ENCODE results near the gene CCK.
"Not testable (repeated sequence)": the region's sequence is repeated elsewhere in the genome, so short reads cannot be mapped to it uniquely, and the experiment has no call there.

CCK gene, protein sequence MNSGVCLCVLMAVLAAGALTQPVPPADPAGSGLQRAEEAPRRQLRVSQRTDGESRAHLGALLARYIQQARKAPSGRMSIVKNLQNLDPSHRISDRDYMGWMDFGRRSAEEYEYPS

DNA sequence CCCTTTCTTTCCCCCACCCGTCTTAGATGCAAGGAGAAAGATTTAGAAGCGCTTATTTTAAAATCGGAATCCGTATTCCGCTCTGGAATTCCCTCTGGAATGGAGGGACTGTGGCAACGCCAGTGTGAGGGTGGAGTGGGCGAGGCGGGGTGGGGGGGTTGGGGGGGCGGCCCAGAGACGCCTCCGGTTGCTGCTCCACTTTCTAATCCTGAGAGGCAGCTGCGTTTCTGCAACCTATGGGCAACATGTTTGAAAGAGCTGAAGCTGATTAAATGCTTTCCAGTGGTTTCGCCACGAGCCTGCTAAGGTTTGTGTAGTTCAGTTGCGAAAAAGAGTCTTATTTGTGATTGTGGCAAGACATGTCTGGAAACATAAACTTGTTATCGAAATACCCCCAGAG is at the start of gene CCK:
TSS of gene CCK (minus strand) at position 101 of the 400 bp plus-strand sequence. CDS start 2,555 bp downstream, outside the sequence.
- no peak for FAIRE-seq
- no peak for DNase-seq (ENCODE audit: low spot score)

DNA sequence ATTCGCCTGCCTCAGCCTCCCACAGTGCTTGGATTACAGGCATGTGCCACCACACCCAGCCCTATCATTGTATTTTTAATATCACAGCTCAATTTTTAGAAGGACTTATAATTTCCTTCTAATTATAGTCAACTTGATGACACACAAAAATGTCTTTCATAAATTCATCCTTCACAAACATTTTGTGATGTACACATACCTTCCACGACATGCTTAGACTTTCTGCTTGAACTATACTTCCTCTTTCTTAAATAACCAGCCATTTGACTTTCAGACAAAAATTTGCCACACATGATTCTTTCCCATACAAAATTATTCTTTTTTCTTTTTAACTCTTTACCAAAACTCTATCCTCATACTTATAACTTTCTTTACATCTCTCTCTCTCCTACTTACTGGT is 48.4 kb upstream of the CCK start:
- FAIRE-seq = no peak
- DNase-seq (ENCODE audit: low spot score) = no peak

DNA sequence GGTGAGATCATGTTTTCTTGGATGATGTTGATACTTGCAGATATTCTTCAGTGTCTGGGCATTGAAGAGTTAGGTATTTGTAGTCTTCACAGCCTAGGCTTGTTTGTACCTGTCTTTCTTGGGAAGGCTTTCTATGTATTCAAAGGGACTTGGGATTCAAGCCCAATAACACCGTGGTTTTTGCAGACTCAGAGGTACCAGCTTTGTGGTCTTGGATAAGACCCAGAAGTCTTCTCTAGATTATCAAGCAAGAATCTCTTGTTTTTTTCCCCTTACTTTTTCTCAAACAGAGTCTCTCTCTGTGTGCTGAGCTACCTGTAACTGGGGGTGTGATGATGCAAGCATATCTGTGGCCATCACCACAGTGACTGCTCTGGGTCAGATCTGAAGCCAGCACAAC is 42.7 kb upstream of the CCK start:
- DNase-seq (ENCODE audit: low spot score) (no peak), FAIRE-seq (no peak)

DNA sequence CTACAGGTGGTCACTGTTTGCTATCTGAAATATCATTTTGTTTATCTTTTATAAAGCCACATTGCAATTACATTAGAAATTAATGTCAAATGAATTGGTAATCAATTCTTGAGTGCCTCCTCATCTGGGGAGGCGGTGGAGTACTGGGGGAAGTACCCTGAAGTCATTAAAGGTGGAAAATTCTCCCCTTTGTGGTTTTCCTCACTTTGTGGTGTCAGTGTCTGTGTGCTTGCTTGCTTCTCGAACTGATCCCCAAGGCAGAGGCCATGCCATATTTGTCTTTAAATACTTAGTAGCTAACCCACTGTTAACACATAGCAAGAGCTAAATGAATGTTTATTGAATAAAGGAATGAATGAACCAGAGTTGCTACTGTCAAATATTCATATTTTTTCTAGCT is 40.5 kb upstream of the CCK start:
- no peak for DNase-seq (ENCODE audit: low spot score)
- no peak for FAIRE-seq

DNA sequence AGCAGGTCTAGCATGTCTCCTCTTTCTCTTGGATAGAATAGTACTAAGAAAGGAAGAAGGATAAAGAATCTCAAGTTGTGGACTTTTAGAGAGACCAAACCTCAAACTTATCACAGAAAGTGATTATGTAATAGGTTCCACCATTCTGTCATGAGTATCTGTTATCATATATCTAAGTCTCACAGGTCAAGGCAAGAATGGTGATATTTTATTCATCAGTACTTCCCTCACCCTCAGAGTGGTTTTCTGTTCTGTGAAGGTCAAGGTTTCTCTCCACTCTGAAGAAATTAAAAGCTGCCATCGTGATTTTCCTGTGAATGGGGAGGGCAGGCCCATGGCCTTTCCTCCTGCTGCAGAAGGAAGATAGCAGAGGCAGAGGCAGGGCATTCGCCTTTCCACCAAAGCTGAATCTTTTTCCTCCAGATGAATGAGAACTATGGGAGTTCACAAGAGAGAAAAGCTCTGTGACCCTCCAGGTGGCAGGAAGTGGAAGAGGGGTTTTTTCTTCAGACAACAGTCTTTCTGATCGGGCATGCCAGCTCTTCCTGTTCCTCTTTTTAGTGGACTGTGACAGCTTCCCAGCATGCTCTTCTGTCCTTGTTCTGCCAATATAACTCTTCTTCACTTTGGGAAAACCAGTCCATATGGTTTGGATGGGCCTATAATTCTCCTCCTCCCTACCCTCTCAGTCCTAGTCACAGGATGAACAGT is 37.1 kb upstream of the CCK start:
- FAIRE-seq (no peak), DNase-seq (ENCODE audit: low spot score) (no peak)

DNA sequence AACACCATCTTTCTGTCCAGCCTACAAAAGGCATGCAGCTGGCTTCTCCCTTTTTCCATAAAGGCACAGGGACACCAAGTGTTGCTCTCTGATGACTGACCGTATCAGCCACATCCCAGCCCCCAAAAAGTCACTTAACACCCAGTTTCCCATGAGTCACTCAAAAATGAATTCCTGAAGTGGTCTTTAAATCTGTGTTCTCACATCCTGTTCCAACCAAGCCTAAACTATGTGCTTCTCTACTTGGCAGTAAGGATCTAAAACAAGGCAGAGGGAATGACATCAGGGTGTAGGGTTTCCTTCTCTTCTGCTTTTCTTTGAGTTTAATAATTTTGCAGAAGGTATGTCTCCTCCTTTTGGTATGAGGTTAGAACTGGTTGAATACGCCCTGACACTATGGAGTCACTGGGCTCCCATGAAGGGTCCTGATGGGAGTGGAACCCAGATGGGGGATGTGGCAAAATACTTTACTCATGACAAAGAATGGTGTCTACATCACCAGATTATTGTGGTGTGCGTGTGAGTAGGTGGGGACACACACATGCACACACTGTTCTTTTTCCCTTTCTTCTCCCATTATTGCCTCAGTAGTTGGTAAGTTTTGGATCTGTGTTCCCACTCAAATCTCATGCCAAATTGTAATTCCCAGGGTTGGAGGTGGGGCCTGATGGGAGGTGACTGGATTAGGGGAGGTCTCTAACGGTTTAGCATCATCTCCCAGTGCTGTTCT is 35.6 kb upstream of the CCK start:
- DNase-seq (ENCODE audit: low spot score) (no peak), FAIRE-seq (no peak)

DNA sequence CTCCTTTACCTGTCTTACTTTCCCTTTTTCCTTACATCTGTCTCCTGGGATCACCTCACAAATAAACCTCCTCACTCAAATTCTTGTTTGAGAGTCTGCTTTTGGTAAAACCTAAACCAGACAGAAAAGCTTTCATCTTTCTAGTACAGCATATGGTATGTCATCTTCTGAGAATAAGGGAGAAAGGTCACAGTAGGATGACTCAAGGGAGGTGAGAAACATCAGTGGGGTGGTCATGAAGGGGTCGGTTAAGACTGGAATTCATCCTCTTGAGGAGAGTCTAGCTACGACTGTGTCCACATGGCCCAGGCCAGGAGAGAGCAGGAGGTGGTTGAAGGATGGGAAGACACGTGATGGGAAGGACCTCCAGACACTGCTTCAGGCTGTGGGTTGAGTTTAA is 34.8 kb upstream of the CCK start:
- no peak for FAIRE-seq
- no peak for DNase-seq (ENCODE audit: low spot score)

DNA sequence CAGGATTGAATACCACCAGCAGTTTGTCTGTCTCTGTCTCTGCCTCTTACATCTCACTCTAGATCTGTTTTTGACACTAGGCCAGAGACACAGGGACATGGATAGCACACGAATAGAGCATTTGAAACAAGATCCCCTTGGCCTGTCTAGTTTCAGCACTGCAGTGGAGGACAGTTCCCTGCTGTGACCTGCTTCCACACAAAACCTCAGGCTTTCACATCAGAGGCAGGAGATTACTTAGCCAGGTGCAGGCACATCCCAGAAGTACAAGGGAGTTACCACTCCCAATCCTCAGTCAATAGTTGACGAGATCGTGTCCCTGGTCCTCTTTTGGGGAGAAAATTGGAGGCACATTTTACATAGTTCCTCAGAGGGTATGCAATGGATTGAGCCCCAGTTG is 34.0 kb upstream of the CCK start:
- FAIRE-seq = peak; percentile 55
- peak; percentile 71 for DNase-seq (ENCODE audit: low spot score)

DNA sequence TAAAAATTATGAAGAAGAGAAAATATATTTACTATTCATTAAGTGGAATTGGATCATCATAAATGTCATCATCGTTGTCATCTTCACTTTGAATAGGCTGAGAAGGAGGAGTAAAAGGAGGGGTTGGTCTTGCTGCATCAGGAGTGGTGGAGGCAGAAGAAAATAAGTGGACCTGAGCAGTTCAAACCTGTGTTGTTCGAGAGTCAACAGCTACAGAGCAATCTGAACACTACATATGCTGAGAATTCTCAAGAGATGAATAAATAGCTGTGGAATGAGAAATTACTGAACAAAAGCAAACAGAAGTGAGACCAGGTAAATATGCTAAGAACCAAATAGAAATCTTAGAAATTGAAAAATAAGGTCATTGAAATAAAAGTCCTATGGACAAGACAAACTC is 32.3 kb upstream of the CCK start:
- DNase-seq (ENCODE audit: low spot score) (no peak), FAIRE-seq (no peak)

DNA sequence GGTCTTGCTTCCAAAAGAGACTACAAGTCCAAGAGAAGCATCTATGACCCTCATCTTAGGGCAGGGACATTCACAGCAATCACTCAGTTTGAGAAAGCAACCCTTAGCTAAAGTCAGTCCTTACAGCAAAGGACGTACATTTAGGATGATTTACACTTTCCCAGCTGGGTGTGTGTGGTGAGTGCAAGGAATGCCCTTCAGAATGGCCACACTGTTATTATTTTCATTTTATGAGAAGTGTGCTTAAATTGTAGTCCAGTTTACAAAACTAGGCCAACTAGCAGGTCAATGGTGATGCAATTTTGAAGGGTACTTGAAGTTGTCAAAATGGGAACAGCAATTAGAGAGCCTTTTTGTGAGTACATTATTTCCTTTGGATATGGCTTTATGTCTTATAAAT is 26.0 kb upstream of the CCK start:
- DNase-seq (ENCODE audit: low spot score) (no peak), FAIRE-seq (no peak)

DNA sequence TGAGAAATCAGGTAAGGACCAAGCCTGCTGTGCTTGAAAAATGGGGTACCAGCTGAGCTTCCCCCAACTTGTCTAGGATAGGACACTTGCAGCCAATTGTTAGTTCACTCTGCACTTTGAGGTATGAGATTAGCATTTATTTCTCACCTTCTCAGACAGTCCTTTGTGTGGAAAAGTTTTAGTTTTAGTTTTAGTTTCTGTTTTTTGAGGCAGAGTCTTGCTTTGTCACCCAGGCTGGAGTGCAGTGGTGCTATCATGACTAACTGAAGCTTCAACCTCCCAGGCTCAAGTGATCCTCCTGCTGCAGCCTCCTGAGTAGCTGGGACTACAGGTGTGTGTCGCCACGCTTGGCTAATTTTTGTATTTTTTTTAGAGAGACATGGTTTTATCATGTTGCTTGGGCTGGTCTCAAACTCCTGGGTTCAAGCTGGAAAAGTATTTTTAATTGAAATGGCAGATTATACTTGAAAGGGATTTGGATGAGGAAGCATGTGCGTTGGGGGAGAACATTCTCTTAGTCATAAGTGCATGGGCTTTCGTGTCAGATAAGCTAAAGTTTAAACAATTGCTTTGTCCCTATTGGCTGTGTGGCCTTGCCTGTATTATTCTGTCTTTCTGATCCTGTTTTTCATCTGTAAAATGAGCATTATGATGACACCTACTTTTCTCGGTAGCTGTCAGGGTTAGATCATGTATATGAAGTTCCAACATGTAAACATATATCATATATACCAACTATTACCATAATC is 25.2 kb upstream of the CCK start:
- FAIRE-seq (no peak), DNase-seq (ENCODE audit: low spot score) (no peak)

DNA sequence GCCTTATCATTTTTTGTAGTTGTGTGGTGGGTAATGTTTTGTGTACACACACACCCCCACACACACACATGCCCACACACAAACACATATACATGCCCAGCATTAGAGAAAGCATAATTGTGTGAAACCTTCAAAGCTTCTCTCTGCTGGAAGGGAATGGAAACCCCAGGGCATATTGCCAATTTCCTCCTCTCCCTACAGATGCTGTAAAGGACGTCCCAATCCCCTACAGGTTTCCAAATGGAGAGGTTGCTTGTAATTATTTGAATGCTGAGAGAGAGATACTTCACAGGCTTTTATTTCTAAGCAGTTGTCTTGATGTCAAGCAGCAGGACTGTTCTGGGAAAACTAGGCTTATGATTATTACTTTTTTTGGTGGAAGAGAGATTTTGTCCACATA is 23.0 kb upstream of the CCK start:
- FAIRE-seq (no peak), DNase-seq (ENCODE audit: low spot score) (no peak)

DNA sequence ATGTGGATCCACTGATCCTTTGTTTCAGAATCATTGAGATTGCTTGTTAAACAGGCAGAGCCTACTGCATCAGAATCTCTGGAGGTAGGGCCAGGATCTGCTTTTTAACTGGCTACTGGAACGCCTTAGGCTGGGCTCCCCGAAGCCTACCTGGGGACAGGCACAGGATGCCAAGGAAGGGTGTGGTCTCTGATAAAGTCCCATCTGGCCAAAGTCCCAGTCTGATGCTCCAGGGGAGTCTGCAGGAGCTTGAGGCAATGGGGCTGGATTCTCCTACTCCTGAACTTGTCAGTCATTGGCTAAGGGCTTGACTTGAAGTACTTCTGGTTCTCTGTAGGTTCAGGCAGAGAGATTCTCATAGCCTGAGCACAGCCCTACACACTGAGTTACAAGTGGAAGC is 22.4 kb upstream of the CCK start:
- FAIRE-seq (no peak), DNase-seq (ENCODE audit: low spot score) (no peak)

DNA sequence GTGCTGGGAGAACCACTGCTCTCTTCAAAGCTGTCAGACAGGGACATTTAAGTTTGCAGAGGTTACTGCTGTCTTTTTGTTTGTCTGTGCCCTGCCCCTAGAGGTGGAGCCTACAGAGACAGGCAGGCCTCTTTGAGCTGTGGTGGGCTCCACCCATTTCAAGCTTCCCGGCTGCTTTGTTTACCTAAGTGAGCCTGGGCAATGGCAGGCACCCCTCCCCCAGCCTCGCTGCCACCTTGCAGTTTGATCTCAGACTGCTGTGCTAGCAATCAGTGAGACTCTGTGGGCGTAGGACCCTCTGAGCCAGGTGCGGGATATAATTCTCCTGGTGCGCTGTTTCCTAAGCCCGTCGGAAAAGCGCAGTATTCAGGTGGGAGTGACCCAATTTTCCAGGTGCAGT is 21.4 kb upstream of the CCK start:
- FAIRE-seq; DNase-seq (ENCODE audit: low spot score): not testable (repeated sequence)

DNA sequence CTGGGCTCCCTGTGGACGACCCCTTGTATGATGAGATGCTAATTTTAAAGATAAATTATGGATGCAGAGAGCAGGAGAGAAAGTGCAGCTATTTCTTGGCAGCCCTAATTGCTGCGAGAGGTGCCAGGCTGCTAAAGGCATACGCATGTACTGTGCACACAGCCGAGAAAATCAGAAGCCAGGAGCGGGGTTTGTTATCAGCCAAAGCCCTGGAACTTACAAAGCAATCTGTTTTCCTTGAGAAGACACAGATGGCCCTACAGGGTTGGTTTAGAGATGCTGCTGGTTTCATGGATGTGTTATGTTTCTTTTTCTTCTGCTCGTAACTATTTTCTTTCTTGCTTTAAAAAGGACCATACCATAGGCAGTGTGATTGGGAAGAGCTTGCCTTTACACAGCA is 11.7 kb upstream of the CCK start:
- no peak for FAIRE-seq

DNA sequence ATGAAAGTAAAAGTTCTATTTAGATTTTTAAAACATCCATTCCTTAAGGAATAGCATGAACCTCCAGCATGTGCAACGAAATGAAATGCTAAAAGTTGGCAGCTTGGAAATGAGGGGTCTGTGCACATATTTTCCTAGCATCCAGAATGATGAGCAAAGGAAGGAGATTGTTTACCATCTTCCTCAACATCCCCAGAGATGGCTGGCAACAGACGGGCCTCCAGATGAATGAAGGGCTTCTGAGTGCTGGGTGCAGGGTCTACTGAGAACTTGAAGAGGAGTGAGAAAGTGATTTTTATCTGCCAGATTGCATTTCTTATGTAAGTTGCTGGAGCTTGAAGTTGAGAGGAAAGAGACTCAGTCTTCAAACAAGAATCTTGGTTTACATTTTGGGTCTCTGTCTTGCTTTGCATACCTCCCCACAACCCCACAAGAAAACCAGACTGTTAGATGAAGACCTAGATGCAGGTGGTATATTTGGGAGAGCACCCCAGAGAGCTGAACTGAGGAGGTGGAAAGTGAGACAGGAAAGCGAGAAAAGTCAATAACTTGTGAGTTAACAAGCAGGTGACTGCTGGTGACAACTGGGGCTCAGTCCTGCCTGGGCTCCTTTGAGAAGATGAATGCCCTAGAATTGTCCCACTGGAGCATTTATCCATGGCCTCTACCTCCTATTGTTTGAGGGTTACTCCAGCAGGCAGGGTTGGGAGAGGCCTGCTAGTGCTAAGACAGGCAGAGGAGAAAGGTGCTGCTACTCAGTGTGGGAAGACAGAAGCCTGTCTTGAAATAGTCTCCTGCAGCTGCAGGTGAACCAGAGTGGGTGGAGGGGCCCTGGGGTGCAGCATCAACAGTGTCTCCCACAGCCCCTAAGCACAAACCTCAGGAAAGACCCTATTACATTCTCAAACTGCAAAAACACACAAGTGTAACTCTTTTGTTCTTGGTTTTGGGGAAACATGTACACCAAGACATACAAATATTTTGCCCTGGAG is 10.5 kb upstream of the CCK start:
- FAIRE-seq = no peak
- no peak for DNase-seq (ENCODE audit: low spot score)

More for the DNA sequence above, 11.7 kb upstream of the CCK start:
- no peak for DNase-seq (ENCODE audit: low spot score)

DNA sequence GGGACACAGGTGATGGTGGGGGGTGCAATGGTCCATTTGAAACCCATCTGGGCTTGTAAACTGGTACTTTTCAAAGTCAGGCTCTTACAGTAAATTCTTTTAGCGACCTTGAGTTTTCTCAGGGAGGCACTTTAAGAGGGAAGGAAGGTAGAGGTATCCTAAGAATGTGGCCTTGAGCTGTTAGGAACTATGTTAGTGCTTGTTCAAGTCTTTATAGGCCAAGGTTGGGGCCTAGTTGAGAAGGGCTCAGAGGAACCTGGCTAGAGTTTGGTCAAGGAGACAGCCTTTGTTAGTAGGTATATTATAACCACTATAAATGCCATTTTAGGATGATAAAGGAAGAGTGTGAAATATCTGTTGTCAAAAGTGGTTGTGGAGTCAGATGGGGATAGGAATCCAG is 9.2 kb upstream of the CCK start:
- DNase-seq (ENCODE audit: low spot score) = no peak
- FAIRE-seq = no peak

DNA sequence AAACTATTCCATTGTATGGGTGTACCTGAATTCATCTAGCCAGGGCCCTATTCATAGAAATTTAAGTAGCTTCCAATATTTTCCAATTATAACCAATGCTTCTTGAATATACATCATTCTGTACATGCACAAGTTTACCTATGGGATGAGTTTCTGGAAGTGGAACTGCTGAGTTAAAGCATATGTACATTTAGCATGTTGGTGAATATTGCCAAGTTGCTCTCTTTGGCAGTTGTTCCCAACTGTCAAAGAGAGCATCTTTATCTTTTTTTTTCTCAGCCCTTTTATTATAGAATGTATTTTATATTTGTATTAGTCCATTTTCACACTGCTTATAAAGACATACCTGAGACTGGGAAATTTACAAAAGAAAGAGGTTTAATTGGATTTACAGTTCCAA is 8.3 kb upstream of the CCK start:
- FAIRE-seq (no peak), DNase-seq (ENCODE audit: low spot score) (no peak)

DNA sequence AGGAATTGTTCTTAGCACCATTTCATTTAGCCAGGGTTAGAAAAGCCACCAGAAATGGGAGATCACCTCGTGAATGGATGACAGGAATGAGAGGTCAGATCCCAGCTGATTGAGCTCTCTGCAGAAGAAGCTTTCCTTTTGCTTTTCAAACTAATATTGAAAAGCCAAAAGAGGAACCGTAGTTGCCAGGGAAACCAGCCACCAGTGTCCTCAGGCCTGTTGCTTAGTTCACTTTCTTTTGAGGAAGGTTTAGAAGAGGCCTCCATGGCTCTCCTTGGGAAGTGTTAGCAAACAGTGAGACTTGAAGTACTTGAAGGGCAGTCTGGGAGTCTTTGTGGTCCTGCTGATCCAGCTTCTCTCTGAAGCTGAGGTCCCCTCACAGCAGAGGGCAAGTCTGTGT is 7.4 kb upstream of the CCK start:
- DNase-seq (ENCODE audit: low spot score) = no peak
- no peak for FAIRE-seq

DNA sequence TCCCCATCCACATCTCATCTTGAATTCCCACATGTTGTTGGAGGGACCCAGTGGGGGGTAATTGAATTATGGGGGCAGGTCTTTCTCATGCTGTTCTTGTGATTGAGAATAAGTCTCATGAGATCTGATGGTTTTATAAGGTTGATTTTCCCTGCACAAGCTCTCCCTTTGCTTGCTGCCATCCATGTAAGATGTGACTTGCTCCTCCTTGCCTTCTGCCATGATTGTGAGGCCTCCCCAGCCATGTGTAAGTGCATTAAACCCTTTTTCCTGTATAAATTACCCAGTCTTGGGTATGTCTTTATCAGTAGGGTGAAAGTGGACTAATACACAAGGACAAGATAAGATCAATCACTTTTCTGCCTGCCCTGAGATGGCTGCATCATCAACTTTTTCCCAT is 5.8 kb upstream of the CCK start:
- FAIRE-seq (no peak), DNase-seq (ENCODE audit: low spot score) (no peak)

DNA sequence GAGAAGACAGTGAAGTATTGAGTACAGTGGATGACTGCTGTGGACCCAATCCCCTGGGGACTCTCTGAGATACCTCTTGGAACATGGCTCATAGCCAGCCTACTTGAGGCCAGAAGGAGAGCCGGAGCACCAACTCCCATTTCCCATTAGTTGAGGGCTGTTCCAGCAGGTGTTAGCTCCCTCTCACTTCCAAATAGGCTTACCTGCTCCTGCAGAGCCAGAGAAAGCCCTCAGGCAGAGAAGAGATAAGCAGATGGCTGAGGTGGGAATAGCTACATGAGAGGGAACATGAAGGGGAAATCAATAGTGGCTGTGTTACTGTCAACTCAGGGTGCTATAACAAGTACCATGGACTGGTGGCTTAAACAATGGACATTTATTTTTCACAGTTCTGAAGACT is 4.6 kb upstream of the CCK start:
- FAIRE-seq (no peak), DNase-seq (ENCODE audit: low spot score) (no peak)

All from urothelium cell line (cell line).